ENCODE results near the gene JARID2. TPM values are rescaled to one million over a fixed set of nuclear protein-coding genes. Genes with fewer than 3 reads are reported as not detected.

JARID2 gene
- polyA plus RNA-seq, 1 donor from 2014 or later = 25.5 TPM

- H4K20me1 ChIP-seq (ENCODE audit: insufficient read depth) = no peaks in the 10 kb centered on the region
- H3K79me2 ChIP-seq (replicated peaks; ENCODE audit: insufficient read depth, low read length) = peaks cover 91% of the 10 kb centered on the region
- no peak for TF ChIP-seq CTCF (IDR thresholded peaks at IDR 0.05; ENCODE audit: poor library complexity, severe bottlenecking)
- no peak for TF ChIP-seq POLR2AphosphoS5 (IDR thresholded peaks at IDR 0.05)
- no peak for TF ChIP-seq RAD21 (conservative IDR thresholded peaks at IDR 0.05)
- no peak for TF ChIP-seq EP300 (conservative IDR thresholded peaks at IDR 0.05; ENCODE audit: poor library complexity, severe bottlenecking)
- no peak for TF ChIP-seq REST (IDR thresholded peaks at IDR 0.05; ENCODE audit: borderline replicate concordance)
- no peak for TF ChIP-seq TAF1 (IDR thresholded peaks at IDR 0.05; ENCODE audit: low read depth)
- no peak for TF ChIP-seq SMC3 (conservative IDR thresholded peaks at IDR 0.05; ENCODE audit: poor library complexity)
- TF ChIP-seq EZH2 (IDR thresholded peaks at IDR 0.05; ENCODE audit: borderline replicate concordance, insufficient read depth, low read length, poor library complexity, severe bottlenecking) = no peak
- TF ChIP-seq MXI1 (conservative IDR thresholded peaks at IDR 0.05; ENCODE audit: poor library complexity, severe bottlenecking) = no peak
- H3K4me3 ChIP-seq (ENCODE audit: low read length) = no peak overlapping the region
- no peaks in the 10 kb centered on the region for H3K9me2 ChIP-seq (ENCODE audit: insufficient read depth, low read length)
- no peak overlapping the region for H3K27ac ChIP-seq (ENCODE audit: low read length)
- H3F3A ChIP-seq (ENCODE audit: insufficient read depth, low read length, poor library complexity, severe bottlenecking) = no peaks in the 10 kb centered on the region
- no peak overlapping the region for H2AFZ ChIP-seq (ENCODE audit: low read depth, low read length)
- no peak overlapping the region for H3K4me2 ChIP-seq (ENCODE audit: low read length)
- H3K36me3 ChIP-seq (ENCODE audit: insufficient read depth, low read length) = no peaks in the 10 kb centered on the region
- H3K9ac ChIP-seq (ENCODE audit: low read length) = no peak overlapping the region
- no peaks in the 10 kb centered on the region for H3K9me3 ChIP-seq (ENCODE audit: low read length)
- no peaks in the 10 kb centered on the region for H3K27me3 ChIP-seq (ENCODE audit: insufficient read depth, low read depth, low read length)
These were observed 141.2 kb downstream of the JARID2 start for GRCh38 chr6:15387118-15387517.

DNA sequence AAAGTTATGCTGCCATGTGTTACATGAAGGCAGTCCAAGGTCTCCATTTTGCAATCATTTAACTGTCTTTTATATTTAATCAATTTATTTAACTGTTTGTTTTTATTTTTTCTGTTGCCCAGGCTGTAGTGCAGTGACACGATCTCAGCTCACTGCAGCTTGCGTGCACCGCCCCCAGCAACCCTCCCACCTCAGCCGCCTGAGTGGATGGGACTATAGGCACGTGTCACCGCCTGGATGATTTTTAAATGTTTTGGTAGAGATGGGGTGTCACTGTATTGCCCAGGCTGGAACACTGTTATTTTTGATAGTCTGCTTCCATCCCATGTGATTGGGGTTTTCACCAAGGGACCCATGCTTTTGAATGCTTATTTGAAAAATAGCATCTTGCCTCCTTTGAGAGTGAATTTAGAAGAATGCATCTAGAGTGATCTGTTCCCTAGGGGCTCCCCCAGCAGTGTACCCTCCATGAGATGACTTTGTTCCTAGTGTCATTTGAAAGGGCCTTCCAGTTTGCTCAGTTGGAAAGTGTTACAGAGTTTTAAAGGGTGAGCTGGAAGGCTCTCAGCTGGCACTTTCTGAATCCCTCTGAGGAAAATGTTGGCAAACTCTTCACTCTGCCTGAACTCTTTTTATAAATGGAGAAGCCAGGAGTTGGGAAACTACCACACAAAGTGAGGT, 143.4 kb downstream of the JARID2 start:
- H3K9ac ChIP-seq (ENCODE audit: low read length) = no peak overlapping the region
- no peak overlapping the region for H3K27ac ChIP-seq (ENCODE audit: low read length)
- no peak overlapping the region for H3K4me3 ChIP-seq (ENCODE audit: low read length)
- TF ChIP-seq TAF1 (IDR thresholded peaks at IDR 0.05; ENCODE audit: low read depth) = no peak
- no peak for TF ChIP-seq SMC3 (conservative IDR thresholded peaks at IDR 0.05; ENCODE audit: poor library complexity)
- TF ChIP-seq REST (IDR thresholded peaks at IDR 0.05; ENCODE audit: borderline replicate concordance) = no peak
- no peak for TF ChIP-seq POLR2AphosphoS5 (IDR thresholded peaks at IDR 0.05)
- TF ChIP-seq RAD21 (conservative IDR thresholded peaks at IDR 0.05) = no peak
- TF ChIP-seq EZH2 (IDR thresholded peaks at IDR 0.05; ENCODE audit: borderline replicate concordance, insufficient read depth, low read length, poor library complexity, severe bottlenecking) = no peak
- TF ChIP-seq EP300 (conservative IDR thresholded peaks at IDR 0.05; ENCODE audit: poor library complexity, severe bottlenecking) = no peak
- no peak for TF ChIP-seq MXI1 (conservative IDR thresholded peaks at IDR 0.05; ENCODE audit: poor library complexity, severe bottlenecking)
- TF ChIP-seq CTCF (IDR thresholded peaks at IDR 0.05; ENCODE audit: poor library complexity, severe bottlenecking) = no peak
- no peaks in the 10 kb centered on the region for H3F3A ChIP-seq (ENCODE audit: insufficient read depth, low read length, poor library complexity, severe bottlenecking)
- H4K20me1 ChIP-seq (ENCODE audit: insufficient read depth) = no peaks in the 10 kb centered on the region
- H3K79me2 ChIP-seq (replicated peaks; ENCODE audit: insufficient read depth, low read length) = peaks cover 86% of the 10 kb centered on the region
- no peak overlapping the region for H3K4me2 ChIP-seq (ENCODE audit: low read length)
- H3K9me3 ChIP-seq (ENCODE audit: low read length) = no peaks in the 10 kb centered on the region
- H3K36me3 ChIP-seq (ENCODE audit: insufficient read depth, low read length) = no peaks in the 10 kb centered on the region
- H2AFZ ChIP-seq (ENCODE audit: low read depth, low read length) = no peak overlapping the region
- no peaks in the 10 kb centered on the region for H3K27me3 ChIP-seq (ENCODE audit: insufficient read depth, low read depth, low read length)
- H3K9me2 ChIP-seq (ENCODE audit: insufficient read depth, low read length) = no peaks in the 10 kb centered on the region
